Thyroid gland (tissue), 4 donors: Measurements from ENCODE around the gene SLC25A41.

Experiments used
- CTCF ChIP-seq, 6 experiments: fragments of 200-600 bp in 3 of 6; fragments of 450-650 bp in 3 of 6; sonication (generic) in 3 of 6; IDR thresholded peaks; one replicate each; pipeline ENCODE4 v1.5.1; 2016 to 2019; ENCODE audit warnings: antibody characterized with exemption in 6 of 6, mild to moderate bottlenecking in 2 of 6, inconsistent platforms in 1 of 6, moderate library complexity in 1 of 6
- POLR2A ChIP-seq, 2 donors: fragments of 450-650 bp; IDR thresholded peaks; one replicate each; pipeline ENCODE4 v1.6.1; 2017; ENCODE audit warnings: antibody characterized with exemption in 2 of 2, mild to moderate bottlenecking in 2 of 2, moderate library complexity in 1 of 2

- TF ChIP-seq CTCF (IDR thresholded peaks at IDR 0.05) (no peak), POLR2A (IDR thresholded peaks at IDR 0.05) (no peak)
Observed at GRCh38 chr19:6455924-6456323, 22.4 kb upstream of the SLC25A41 start.
